Fibroblast of villous mesenchyme (primary cell): ENCODE measurements around the gene DPH3. TPM values are rescaled to one million over a fixed set of nuclear protein-coding genes. Genes with fewer than 3 reads are reported as not detected.

ENCODE experiments used
- DNase-seq: peaks from one replicate; pipeline ENCODE4 v3.0.0-alpha.2; 2010; ENCODE audit warnings: low read depth
- H3K4me3 ChIP-seq: 2 replicates; pipeline ENCODE4 v1.5.1; 2011; ENCODE audit warnings: low read depth, mild to moderate bottlenecking, low read length
- CTCF ChIP-seq: IDR thresholded peaks from 2 replicates; pipeline ENCODE4 v1.5.1; 2012; ENCODE audit warnings: low read depth, mild to moderate bottlenecking, low read length; ENCODE audit not compliant: insufficient read depth
- total RNA-seq: library from RNA; depleted of rRNA; stranded (reverse); fragments of >200 nt; gene quantifications from 2 replicates; pipeline ENCODE4 v1.2.3, GENCODE V29; 2012

The DPH3 gene
- total RNA-seq, 1 donor: 33.2 TPM

DNA sequence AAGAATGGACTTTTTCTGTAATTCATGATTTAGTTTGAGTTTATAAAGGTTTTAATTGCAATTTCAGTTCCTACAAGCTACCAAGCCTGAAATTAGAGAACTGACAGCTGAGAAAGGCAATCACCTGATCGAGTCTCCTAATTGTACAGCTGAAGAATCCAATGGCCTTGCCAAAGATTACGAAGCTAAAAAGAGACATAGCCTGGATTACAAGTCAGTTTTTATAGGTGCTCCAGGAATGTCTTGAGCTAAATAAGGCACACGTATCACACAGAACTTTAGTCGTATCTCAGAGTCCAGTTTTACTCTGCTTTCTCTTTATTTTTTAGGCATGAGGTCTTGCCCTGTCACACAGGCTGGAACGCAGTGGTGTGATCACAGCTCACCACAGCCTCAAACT lies 6.6 kb downstream of the DPH3 start:
- DNase-seq: no peak
- H3K4me3 ChIP-seq: no peak overlapping the region
- no peak for TF ChIP-seq CTCF

DNA sequence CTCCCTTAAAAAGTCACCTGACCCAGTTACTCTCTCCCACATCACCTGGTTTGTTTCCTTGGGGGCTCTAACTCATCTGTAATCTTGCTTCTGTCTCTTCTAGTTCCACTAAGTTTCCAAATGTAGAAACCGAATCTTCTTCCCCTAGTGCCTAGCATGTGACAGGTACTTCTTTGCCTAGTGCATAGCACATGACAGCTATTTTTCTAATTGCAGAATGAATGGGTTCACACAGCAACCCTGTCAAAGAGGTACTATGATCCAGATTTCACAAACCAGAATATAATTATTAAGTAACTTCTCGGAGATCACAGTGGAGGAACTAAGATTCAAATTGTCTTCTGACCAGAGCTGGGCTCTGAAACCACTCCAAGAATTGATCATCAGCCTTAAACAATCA lies 7.4 kb downstream of the DPH3 start:
- TF ChIP-seq CTCF: no peak
- H3K4me3 ChIP-seq: no peak overlapping the region
- no peak for DNase-seq

GRCh38 chr3:16255726-16256125 lies 9.0 kb downstream of the DPH3 start:
- no peak for TF ChIP-seq CTCF
- H3K4me3 ChIP-seq: no peak overlapping the region
- DNase-seq: no peak

DNA sequence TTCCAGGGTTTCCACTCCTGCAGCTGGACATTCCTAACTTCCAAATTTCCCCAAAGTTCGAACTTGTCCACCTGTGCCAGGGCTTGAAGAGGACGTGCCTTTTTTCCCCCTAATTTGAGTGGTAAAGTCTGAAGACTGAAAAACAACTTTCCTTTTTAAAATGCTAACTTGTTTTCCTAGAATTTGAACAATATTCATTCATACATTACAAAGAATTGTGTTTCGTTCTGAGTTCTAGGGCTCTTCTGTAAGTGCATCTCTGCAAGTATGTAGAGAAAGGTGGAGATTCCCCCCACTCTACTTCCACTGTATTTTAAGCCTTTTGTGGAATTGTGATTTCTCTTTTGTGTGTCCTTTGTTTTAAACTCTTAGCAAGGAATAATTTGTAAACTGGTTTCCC lies 9.4 kb downstream of the DPH3 start:
- no peak overlapping the region for H3K4me3 ChIP-seq
- no peak for DNase-seq
- no peak for TF ChIP-seq CTCF

GRCh38 chr3:16254916-16255315 lies 9.8 kb downstream of the DPH3 start:
- no peak for DNase-seq
- H3K4me3 ChIP-seq: no peak overlapping the region
- no peak for TF ChIP-seq CTCF

- DNase-seq: peak; percentile 71
- no peak for TF ChIP-seq CTCF
- no peak overlapping the region for H3K4me3 ChIP-seq
Measured at GRCh38 chr3:16253601-16254000, 11.1 kb downstream of the DPH3 start.

GRCh38 chr3:16252988-16253387 lies 11.8 kb downstream of the DPH3 start:
- no peak overlapping the region for H3K4me3 ChIP-seq
- no peak for DNase-seq
- no peak for TF ChIP-seq CTCF
